GM21529 (cell line): ENCODE measurements around the gene AVPR1B.

ENCODE experiments used
- ATAC-seq: cut with Tn5 transposase; IDR thresholded peaks from one replicate; pipeline ENCODE4 v1.9.1; 2021; ENCODE audit not compliant: unreplicated experiment

AVPR1B gene

DNA sequence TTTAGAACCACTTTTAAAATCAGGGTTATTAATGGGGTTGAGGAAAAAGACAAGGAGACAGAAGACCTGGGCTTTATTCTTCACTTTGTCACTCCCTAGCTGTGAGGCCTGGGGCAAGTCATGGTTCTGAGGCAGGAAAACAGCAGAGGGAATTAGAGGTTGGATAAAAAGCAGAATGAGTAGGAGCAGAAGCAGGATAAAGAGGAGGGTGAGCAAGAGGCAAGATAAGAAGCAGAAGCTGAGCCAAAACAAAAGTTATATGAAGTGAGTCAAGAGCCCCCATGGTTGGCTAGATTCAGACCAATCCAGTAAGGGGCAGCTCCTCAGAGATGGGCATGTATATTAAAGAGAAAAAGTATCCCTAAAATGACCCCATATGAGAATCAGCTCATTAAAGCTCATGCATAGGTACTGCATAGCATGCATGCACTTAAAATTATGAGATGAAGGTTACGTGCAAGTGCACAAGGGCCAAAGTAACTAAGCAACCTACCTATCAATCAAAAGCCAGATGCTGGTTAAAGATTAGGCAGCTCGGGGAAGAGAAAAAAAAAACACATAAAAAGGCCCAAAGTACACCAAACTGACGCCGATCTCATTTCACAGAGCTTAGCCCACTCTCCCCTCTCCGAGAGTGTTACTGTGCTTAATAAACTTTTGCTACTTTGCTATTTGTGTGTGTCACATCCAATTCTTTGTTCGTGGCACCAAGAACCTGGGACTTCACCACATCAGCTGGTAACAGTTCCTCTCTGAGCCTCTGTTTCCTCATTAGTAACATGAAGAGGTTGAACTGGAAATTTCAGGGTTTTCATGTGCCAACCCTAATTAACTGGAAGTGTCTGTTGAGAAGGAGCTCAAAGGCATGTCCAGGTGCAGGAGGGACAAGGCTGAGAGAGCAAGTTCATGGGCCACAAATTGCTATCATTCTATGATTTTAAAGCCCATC is 2.2 kb downstream of the AVPR1B start:
- ATAC-seq, result no peak

DNA sequence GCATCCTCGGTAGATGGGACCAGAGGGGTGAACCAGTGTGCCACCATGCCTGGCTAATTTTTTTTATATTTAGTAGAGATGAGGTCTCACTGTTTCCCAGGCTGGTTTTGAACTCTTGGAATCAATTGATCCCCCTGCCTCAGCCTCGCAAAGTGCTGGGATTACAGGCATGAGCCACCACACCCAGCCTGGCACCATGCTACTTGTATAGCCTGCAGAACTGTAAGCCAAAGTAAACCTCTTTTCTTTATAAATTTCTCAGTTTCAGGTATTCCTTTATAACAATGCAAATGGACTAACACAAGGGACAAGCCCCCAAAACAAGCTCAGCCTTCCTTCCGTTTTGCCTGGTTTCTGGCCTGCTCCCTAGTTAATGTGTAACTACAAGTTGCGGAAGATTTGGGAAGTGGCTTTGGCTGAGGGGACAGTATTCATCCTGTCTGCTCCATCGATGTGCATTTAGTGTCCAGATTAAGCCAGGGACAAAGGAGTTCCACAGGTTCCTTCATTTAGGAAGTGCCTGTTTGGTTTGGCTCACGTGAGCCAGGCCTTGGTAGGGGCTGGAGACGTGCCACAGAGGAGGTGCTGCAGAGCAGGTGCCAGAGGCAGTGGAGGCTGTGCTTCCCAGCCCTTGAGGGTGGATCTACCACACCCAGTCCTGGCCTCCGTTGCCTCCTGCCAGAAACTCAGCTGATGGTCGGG is 4.4 kb downstream of the AVPR1B start:
- ATAC-seq, result no peak

DNA sequence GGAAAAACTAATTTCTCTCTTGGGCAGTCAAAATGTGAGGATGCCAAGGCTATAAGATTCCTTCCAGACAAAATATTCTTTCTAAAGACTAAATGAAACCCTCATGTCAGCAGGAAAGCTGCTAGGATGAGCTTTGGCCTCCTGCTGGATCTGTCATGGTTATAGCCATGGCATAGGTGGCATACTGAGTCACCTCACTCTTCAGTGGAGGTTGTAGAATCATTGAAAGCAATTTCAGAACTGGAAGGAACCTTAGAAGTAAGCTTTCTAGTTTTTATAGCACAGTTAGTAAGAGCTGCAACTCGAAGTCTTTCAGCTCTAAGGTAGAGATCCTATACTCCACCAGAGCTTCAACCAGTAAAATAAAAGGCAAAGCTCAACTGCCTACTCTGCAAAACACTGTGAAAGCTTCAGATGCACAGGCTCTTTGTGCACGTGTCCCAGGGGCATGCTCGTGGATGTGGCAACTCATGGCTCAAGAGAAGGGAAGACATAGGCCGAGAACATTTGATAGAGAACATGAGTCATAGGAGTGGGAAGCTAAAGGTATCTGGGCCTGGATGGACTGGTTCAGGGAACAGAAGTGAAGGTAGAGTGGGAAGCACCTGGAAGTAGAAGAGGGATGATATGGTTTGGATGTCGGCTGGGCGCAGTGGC is 5.8 kb downstream of the AVPR1B start:
- no peak for ATAC-seq

DNA sequence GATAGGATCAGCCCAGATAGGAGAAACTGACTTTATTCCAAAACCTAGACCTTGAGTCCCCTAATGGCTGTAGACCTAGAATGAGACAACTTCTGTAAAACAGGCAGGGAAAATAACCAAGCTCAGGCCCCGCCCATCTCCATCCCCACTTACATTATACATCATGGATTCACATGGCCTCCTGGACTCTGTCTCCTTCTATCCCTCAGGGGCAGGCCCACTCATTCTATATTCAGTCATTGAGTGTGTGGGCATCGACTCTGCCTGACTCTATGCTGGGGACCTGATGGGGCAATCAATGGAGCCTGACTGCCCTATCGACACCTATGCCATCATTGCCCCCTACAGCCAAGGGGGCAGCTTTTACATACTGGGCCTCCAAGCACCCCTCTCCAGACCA is 6.4 kb downstream of the AVPR1B start:
- ATAC-seq, result no peak

DNA sequence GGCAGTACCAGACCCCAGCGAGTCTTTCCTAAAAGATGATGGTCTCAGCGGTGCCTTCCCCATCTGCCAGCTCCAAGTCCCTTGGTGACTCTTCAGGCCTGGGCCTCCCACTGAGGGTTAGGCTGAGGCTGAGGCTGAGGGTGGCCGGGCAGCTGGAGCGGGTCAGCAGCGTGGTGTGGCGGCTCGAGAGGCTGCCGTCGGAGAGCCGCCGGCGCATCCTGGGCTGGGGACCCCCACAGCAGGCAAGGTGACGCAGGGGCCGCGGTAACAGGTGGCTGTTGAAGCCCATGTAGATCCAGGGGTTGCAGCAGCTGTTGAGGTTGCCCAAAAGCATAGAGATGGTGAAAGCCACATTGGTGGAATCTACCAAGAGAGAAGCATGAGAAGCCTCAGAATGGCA is 7.0 kb downstream of the AVPR1B start:
- no peak for ATAC-seq

DNA sequence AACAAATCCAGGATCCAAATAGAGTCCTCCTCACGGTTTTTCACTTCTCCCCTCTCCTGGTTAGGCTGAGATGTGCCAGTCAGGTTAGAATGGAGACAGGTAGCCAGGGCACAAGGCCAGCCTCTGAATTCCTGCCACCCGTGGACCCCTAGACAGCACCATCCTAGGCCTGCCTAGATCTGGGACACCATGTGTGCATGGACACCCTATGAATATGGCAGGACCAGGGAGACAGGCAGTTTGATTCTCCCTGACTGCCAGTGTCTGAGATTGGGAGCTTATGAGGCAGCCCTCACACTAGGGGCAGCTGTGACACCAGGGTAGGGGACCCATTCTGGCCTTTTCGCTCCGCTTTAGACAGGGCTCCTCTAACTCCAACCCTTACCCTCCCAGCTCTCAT is 7.5 kb downstream of the AVPR1B start:
- no peak for ATAC-seq

DNA sequence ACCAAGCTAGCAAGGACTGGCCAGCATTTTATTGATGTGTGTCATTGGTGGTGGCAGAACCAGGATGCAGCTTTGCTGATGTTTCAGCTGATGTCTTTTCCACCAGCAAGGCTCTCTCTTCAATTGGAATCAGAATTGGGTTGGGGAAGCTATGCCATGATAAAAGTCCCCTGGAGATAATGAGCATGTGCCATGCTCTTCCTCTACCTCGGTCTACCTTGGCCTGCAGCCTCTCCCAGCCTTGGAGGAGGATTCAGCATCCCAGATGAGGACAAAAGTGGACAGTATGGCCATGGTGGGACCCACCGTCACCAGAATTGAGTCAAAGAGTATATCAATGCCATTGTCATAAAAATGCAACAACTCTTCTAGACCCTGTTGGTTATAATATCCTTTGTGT is 8.6 kb downstream of the AVPR1B start:
- ATAC-seq, result no peak

DNA sequence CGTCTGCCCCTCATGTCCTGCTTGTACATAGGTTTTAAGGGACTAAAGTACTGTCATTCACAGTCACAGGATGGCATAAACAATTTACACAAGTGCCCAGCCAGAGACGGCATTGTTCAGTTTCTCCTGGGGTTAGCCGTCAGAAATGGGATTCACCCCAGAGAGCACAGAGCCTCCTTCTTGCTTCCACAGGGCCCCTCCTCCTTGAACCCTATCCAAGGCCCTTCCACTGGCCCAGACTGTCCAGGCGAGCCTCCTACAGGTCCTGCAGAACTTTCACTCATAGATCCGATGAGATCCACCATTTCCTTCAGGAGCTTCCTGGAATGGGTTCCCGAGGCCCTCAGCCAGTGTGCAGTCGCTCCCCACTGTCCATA is 10.0 kb downstream of the AVPR1B start:
- no peak for ATAC-seq

DNA sequence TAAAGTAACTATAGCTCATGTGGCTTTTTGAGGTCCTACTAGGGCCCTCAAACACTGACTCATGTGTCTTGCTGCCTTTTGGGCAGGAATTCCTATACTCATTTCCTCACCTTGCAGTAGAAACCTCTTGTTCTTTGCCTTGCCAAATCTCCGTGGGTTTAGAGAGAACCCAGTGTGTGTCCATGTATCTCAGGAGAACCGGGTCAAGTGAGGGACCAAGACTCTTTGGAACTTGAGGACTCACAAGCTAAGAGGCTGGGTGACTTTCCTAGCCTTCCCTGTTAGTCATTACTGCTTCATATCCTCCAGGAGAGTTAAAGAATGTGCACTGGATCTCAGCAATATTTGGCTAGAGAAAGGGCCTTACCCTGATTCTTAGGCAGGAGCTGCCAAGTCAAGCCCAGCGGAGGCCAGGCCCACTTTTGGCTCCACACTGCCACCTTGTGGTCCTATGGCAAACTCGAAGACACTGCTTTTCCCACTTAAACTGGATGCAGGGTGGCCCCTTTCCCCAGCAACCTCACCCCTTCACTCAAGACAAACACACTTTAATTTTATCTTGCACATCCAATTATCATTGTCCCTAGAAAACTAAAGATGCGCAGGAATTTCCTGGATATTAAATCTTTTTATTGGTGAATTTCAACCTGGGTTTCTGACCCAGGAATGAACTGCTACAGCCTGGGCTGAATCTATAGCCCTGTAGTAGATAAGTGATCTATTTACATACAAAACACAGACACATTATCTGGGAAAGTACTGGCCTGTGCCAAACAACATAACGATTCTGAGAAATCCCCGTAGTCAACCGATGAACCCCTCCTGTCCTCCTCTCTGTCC is 10.6 kb downstream of the AVPR1B start:
- no peak for ATAC-seq

DNA sequence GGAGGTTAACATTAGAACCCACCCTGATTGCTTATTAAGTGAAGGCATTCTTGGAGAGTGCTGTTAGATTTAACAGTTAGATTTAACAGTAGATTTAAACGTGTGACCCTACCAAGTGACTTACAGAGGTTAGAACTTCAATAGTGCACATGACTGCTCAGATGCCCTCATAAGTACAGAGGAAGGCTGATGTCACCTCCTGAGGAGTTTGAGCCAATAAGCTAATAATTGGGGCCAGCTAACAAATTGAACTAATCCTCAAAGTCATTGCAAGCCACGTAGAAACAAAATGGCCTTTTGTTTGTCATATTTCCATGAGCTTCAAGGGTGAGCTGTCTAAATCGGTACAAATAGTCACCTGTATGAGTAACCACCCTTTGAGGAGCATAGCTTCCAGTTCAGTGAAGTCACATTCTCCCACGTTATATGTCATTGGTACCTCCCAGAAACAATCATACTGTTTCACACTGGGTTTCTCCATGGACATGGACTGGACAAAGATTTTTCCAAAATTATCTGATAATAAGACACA is 11.7 kb downstream of the AVPR1B start:
- ATAC-seq, result no peak

DNA sequence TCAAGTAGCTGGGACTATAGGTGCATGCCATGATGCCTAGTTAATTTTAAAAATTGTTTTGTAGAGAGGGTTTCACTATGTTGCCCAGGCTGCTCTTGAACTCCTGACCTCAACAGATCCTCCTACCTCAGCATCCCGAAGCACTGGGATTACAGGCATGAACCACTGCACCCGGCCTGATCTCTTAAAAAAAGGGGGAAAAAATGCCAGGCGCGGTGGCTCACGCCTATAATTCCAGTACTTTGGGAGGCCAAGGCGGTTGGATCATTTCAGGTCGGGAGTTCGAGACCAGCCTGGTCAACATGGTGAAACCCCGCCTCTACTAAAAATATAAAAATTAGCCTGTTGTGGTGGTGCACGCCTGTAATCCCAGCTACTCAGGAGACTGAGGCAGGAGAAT is 13.2 kb downstream of the AVPR1B start:
- ATAC-seq, result no peak

DNA sequence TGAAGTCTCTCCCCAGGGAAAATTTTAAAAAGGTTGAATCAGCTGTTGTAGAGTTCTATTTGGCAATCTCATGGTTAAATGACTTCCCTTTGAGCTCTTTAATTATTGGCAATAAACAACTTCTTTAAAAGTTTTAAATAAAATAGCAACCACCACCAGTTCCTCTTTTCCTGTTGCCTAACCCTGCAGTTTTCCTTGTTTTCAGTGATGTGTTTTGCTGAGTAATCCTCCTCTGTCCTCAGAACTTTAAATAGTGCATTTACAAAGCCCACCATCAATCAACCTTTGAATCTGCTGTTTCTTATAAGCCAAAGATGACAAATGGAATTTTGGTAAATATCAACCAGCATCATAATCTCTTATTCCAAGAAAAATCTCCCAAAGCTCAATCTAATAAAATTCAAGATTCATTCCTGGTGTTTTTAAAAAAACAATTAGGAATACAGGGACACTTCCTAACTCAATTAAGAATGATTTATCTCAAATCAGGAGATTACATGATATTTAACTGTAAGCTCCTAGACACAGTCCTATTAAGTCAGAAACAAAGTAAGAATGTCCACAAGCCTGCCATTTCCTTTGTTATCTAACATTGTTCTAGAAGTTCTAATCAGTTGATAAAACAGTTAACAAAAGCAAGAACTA is 14.8 kb downstream of the AVPR1B start:
- no peak for ATAC-seq

DNA sequence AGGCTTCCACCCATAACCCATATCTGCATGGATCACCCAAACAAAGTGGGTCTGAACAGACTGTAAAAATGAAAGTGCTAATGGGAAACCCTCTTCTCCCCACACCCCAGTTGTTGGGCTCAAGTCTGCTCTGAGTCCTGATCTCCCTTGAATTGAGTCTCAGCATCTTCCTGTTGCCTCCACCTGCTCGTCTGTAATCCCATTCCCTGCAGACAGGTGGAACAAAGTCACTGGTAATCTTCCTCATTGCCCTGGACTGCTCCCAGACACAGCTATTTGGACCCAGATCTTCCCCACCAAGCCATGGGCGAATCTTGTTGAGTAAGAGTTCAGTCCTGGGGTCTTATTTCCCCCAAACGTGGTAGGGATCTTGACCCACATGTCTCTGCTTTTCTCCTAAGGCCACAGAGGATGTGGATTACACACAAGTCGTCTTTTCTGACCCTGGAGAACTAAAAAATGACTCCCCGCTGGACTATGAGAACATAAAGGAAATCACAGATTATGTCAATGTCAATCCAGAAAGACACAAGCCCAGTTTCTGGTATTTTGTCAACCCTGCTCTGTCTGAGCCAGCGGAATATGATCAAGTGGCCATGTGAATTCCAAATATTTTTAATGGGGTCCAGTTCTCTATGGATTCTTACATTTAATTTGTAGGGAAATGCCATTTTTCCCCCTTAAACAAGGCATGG is 15.7 kb downstream of the AVPR1B start:
- no peak for ATAC-seq

DNA sequence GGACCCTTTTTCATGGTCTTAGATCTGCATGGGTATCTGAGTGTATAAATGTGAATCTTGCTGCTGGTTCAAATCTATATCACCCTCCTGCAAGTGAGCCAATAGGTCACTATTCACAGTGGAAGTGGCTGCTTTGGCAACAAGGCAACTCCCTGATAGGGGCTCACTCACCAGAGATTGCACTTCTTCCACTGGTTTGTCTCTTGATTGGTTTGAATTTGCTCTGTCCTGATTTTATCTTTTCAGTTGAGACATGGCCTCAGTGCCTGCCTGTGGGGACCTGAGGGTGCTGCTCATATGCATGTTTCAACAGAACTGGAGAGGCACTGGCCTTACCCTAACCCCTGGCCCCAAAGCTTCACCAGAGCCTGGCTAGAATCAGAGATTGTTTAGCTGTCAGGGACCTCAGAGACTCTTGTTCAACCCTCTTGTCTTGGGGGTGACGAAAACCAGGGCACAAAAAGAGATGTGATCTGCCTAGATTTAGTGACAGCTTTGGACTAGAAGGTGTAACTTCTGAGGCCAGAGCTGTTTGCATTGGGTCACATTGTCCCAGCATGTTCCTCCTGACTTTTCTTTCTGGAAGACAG is 16.9 kb downstream of the AVPR1B start:
- ATAC-seq, result no peak

DNA sequence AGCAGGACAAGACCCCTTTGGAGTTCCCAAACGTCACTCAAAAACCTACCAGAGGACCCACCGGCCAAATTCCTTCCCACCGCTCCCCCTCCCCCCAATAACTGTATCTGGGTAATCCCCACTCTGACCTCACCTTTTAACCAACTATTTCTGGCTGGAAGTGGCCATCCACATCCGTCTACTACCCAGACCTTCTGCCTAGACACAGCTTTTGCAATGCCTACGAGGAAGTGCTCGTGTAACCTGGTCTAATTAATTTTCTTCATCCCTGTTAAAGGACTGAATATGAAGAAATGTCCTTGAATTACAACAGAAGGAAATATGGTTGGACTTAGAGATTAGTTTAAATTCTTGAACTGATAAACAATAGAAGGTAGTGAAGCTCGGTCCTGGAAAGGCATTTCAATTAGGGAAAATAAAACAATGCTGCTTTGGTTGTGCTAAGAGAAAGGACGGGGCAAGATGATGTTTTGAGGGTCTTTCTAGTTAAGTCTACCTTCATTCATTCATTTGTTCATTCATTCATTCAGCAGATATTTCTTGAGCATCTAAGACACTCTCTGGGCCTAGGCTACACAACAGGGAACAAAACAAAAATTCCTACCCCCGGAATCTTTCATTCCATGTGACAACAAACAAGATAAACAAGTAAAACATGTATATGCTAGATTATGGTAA is 18.8 kb downstream of the AVPR1B start:
- ATAC-seq, result no peak

DNA sequence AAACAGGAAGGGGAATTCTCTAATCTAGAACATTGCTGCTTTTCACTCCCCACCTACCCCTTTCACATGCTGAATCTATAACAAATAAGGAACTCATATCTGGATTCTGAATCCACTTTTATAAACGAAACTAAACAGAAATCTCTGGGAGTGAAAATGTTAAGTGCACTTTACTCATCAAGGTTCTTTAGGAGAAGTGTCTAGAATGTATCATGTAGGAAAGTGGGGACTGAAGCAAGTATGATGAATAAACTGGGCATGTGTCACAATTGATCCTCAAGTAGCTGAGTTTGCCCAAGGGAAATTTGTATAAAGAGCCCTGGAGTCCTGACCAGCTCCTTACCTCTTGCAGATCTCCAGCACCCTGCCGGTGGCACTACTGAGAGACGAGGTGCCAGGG is 19.8 kb downstream of the AVPR1B start:
- ATAC-seq, result no peak

DNA sequence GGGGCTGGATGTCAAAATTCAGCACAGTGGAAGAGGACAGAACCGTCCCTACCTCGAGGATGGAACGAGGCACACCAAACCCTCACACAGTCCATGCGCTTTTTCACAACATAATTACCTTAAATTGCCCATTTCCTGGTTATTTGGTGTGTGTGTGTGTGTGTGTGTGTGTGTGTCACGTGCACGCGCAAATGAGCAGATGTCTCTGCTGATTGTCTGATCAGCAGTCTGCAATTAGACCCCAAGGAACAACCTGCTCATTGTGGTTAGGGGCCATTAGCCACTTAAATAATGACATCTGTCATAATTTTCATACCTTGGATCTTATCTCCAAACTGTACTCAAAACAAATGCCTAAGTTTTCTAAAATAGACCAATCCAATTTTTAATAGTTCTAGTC is 23.2 kb downstream of the AVPR1B start:
- no peak for ATAC-seq

DNA sequence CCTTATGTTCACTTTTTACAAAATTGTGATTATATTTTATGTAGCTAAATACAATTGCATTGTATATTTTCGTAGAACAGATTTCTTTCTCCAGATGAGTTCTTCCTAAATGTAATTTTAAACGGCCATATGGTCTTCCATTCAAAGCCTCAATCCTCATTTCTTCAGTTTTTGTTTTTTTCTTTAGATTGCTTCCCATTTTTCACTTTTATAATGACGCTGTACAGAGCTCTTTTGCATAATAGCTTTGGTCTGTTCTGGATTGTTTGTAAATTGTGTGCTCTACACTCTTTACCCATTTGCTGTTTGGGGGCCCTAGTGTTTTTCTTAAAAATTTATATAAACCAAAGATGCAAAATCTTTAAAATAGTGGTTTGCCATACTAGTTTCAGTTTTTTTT is 27.8 kb downstream of the AVPR1B start:
- ATAC-seq, result no peak

DNA sequence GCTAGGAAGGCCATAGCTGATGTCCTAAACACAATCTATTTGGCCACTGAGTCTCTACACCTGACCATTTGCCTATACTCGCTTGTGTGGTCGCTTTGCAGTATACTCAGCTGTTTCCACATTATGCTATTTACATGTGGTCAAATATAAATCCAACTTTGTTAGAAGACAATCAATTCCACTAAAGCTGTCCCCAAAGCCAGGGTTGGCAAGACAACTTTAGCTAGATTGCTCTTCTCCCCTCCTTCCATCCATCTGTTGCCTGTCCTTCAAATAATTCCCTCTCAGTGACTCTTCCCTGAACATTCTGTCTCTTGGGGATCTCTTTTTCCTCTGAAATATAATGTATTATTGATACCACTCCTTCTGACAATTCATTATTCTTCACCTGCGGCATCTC is 30.1 kb downstream of the AVPR1B start:
- ATAC-seq, result no peak
